Gastrocnemius medialis (tissue), 4 donors: ENCODE data around the gene AGXT2. TPM values are rescaled to one million over a fixed set of nuclear protein-coding genes. Genes with fewer than 3 reads are reported as not detected.

Experiments used
- ATAC-seq, 2 donors: fragments of 150-250 bp; one replicate each; pipeline ENCODE4 v1.9.1; 2016
- DNase-seq, 2 donors: peaks; one replicate each; pipeline ENCODE4 v3.0.0-alpha.2; 2019
- H3K27ac ChIP-seq, 4 donors: fragments of 200-600 bp; sonication (generic); 1 replicate in 1 of 4; 2 replicates in 3 of 4; pipeline ENCODE4 v1.5.1; 2016 to 2018; ENCODE audit warnings: mild to moderate bottlenecking in 2 of 4, moderate library complexity in 1 of 4
- H3K27me3 ChIP-seq, 3 donors: fragments of 200-600 bp; sonication (generic) in 2 of 3; 1 replicate in 1 of 3; 2 replicates in 2 of 3; pipeline versions ENCODE4 v1.5.1 to v1.6.0; 2016 to 2019; ENCODE audit warnings: mild to moderate bottlenecking in 1 of 3, moderate library complexity in 1 of 3
- H3K36me3 ChIP-seq, 2 donors: fragments of 200-600 bp; sonication (generic) in 1 of 2; one replicate each; pipeline ENCODE4 v1.5.1; 2017 to 2018
- H3K4me1 ChIP-seq, 2 donors: fragments of 200-600 bp; sonication (generic) in 1 of 2; one replicate each; pipeline ENCODE4 v1.5.1; 2016 to 2017; ENCODE audit warnings: mild to moderate bottlenecking in 2 of 2
- H3K4me3 ChIP-seq, 4 donors: fragments of 200-600 bp; sonication (generic) in 3 of 4; 1 replicate in 1 of 4; 2 replicates in 3 of 4; pipeline ENCODE4 v1.5.1; 2016 to 2019; ENCODE audit warnings: mild to moderate bottlenecking in 2 of 4
- H3K9me3 ChIP-seq, 3 donors: fragments of 200-600 bp; sonication (generic) in 2 of 3; 1 replicate in 1 of 3; 2 replicates in 2 of 3; pipeline ENCODE4 v1.5.1; 2016 to 2019
- CTCF ChIP-seq, 5 experiments: fragments of 450-650 bp in 3 of 5; fragments of 200-600 bp in 2 of 5; sonication (generic) in 2 of 5; IDR thresholded peaks in 4 of 5; conservative IDR thresholded peaks in 1 of 5; 1 replicate in 4 of 5; 2 replicates in 1 of 5; pipeline ENCODE4 v1.5.1; 2016 to 2019; ENCODE audit warnings: antibody characterized with exemption in 5 of 5, mild to moderate bottlenecking in 3 of 5, moderate library complexity in 3 of 5
- POLR2A ChIP-seq, 2 donors: fragments of 450-650 bp; IDR thresholded peaks; one replicate each; pipeline ENCODE4 v1.6.1; 2017; ENCODE audit warnings: antibody characterized with exemption in 2 of 2, mild to moderate bottlenecking in 2 of 2, moderate library complexity in 2 of 2
- in situ Hi-C, 4 donors: fragments of 200-750 bp; cut with MboI; loops; one replicate each; pipeline versions ENCODE4 v1.15.0 to v1.8.0; 2017; ENCODE audit warnings: low sequenced_read_pairs in 4 of 4
- intact Hi-C: fragments of 100-400 bp; cut with DNase I; formaldehyde crosslinking; loops from one replicate; pipeline ENCODE4 v1.15.1; 2023; ENCODE audit warnings: low total_unique reads
- total RNA-seq, 4 donors: library from RNA; depleted of rRNA; stranded (reverse); fragments of >200 nt; gene quantifications; one replicate each; pipeline versions ENCODE4 v1.1.0 to v1.2.3, GENCODE V29; 2016

Gene AGXT2
- total RNA-seq, 4 donors from 2014 or later: 0.20 TPM; not detected in 2

DNA sequence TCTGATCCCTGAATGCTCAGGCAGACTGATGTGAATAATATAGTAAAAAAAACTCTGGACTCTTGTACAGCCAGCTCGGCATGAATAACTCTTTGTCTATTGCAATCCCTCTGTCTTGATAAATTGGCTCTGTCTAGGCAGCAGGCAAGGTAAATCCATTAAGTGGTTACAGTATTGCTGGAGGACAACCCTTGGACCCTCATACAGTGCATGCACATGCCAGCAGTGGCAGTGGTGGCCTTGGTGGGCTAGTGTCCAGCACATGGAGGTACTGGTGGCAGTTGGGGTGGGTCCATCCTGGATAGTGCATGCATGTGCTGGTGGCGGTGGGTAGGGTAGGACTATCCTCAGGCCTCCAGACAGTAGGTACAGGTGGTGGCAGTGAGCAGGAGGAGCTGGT, 79.5 kb downstream of the AGXT2 start:
- intact Hi-C loops (no loop called here), in situ Hi-C loops (no loop called here)
- H3K27ac ChIP-seq: no peak overlapping the region
- TF ChIP-seq POLR2A (IDR thresholded peaks at IDR 0.05) (no peak), CTCF (IDR thresholded peaks at IDR 0.05 in 4 of 5, conservative IDR thresholded peaks at IDR 0.05 in 1 of 5) (no peak)
- H3K36me3 ChIP-seq: no peaks in the 10 kb centered on the region
- ATAC-seq (no peak), DNase-seq (no peak)
- no peaks in the 10 kb centered on the region for H3K27me3 ChIP-seq
- H3K4me3 ChIP-seq: no peak overlapping the region
- H3K4me1 ChIP-seq: no peaks in the 10 kb centered on the region
- H3K9me3 ChIP-seq: no peaks in the 10 kb centered on the region

DNA sequence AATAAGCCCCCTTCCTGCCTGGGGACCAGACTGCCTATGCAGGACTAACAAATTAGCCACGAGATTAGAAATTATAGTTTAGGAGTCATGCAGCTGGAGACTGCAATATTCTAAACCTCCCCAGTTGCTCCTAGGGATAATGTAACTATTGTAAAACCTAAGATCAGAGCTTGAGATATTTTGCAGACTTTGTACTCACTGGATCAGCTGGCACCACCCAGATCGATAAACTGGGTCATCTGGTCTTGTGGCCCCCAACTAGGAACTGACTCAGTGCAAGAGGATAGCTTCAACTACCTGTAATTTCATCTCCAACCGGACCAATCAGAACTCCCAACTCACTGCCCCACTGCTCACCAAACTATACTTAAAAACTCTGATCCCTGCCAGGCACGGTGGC, 80.2 kb downstream of the AGXT2 start:
- no peak overlapping the region for H3K4me3 ChIP-seq
- no peaks in the 10 kb centered on the region for H3K4me1 ChIP-seq
- intact Hi-C loops (no loop called here), in situ Hi-C loops (no loop called here)
- no peak for TF ChIP-seq CTCF (IDR thresholded peaks at IDR 0.05 in 4 of 5, conservative IDR thresholded peaks at IDR 0.05 in 1 of 5)
- no peak for TF ChIP-seq POLR2A (IDR thresholded peaks at IDR 0.05)
- H3K36me3 ChIP-seq: no peaks in the 10 kb centered on the region
- no peaks in the 10 kb centered on the region for H3K9me3 ChIP-seq
- H3K27ac ChIP-seq: no peak overlapping the region
- H3K27me3 ChIP-seq: no peaks in the 10 kb centered on the region
- no peak for DNase-seq
- ATAC-seq: no peak

DNA sequence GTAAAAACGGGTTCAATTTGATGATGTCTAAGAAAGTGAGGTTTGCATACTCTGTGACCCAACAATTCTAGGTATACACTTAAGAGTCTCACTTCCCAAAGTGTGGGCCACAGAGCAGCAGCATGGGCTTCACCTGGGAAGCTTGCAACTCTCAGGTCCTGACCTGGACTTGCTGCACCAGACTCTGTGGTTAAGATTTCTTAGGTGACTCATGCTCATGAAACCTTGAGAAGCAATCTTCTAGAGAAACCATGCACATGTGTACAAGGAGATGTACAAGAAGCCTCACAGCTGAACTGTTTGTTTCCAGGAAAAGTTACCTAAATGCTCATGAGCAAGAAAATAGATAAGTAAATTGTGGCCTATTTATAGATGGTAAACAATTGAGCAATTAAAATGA, 88.4 kb downstream of the AGXT2 start:
- H3K36me3 ChIP-seq: peaks cover 0 to 13% of the 10 kb centered on the region in 2 donors
- DNase-seq (no peak), ATAC-seq (no peak)
- no peaks in the 10 kb centered on the region for H3K9me3 ChIP-seq
- H3K27ac ChIP-seq: no peak overlapping the region
- intact Hi-C loops (no loop called here), in situ Hi-C loops (no loop called here)
- TF ChIP-seq POLR2A (IDR thresholded peaks at IDR 0.05) (no peak), CTCF (IDR thresholded peaks at IDR 0.05 in 4 of 5, conservative IDR thresholded peaks at IDR 0.05 in 1 of 5) (no peak)
- H3K4me1 ChIP-seq: no peaks in the 10 kb centered on the region
- no peaks in the 10 kb centered on the region for H3K27me3 ChIP-seq
- H3K4me3 ChIP-seq: no peak overlapping the region

GRCh38 chr5:34957857-34958690, 89.7 kb downstream of the AGXT2 start:
- in situ Hi-C loops: no loop called here

More at GRCh38 chr5:34957857-34958690, 89.7 kb downstream of the AGXT2 start:
- no peaks in the 10 kb centered on the region for H3K4me1 ChIP-seq
- intact Hi-C loops: no loop called here
- H3K36me3 ChIP-seq: peaks cover 0 to 25% of the 10 kb centered on the region in 2 donors
- no peak for ATAC-seq
- no peak for DNase-seq
- no peak for TF ChIP-seq POLR2A (IDR thresholded peaks at IDR 0.05)
- peak in 1 of 5 experiments; percentile 28 for TF ChIP-seq CTCF (IDR thresholded peaks at IDR 0.05 in 4 of 5, conservative IDR thresholded peaks at IDR 0.05 in 1 of 5)
- no peaks in the 10 kb centered on the region for H3K9me3 ChIP-seq
- H3K27me3 ChIP-seq: no peaks in the 10 kb centered on the region
- no peak overlapping the region for H3K4me3 ChIP-seq
- no peak overlapping the region for H3K27ac ChIP-seq
